ENCODE results near the gene CLCN4.

Gene CLCN4

GRCh38 chrX:10135561-10136399, 21.0 kb upstream of the CLCN4 start:
- no peak for TF ChIP-seq CTCF (IDR thresholded peaks at IDR 0.05; ENCODE audit: low read depth, low read length, missing control alignments)
- no peak for DNase-seq (ENCODE audit: low read depth)

GRCh38 chrX:10138726-10139125, 18.0 kb upstream of the CLCN4 start:
- TF ChIP-seq CTCF (IDR thresholded peaks at IDR 0.05; ENCODE audit: low read depth, low read length, missing control alignments), result no peak
- DNase-seq (ENCODE audit: low read depth), result no peak
- H3K4me3 ChIP-seq (ENCODE audit: low read depth, low read length), result no peak overlapping the region

More at GRCh38 chrX:10135561-10136399, 21.0 kb upstream of the CLCN4 start:
- H3K4me3 ChIP-seq (ENCODE audit: low read depth, low read length), result no peak overlapping the region

GRCh38 chrX:10140264-10140663, 16.5 kb upstream of the CLCN4 start:
- no peak for DNase-seq (ENCODE audit: low read depth)
- no peak overlapping the region for H3K4me3 ChIP-seq (ENCODE audit: low read depth, low read length)
- TF ChIP-seq CTCF (IDR thresholded peaks at IDR 0.05; ENCODE audit: low read depth, low read length, missing control alignments), result no peak

GRCh38 chrX:10142041-10142599, 14.7 kb upstream of the CLCN4 start:
- DNase-seq (ENCODE audit: low read depth), result no peak
- TF ChIP-seq CTCF (IDR thresholded peaks at IDR 0.05; ENCODE audit: low read depth, low read length, missing control alignments), result no peak
- H3K4me3 ChIP-seq (ENCODE audit: low read depth, low read length), result no peak overlapping the region

- no peak for TF ChIP-seq CTCF (IDR thresholded peaks at IDR 0.05; ENCODE audit: low read depth, low read length, missing control alignments)
- no peak overlapping the region for H3K4me3 ChIP-seq (ENCODE audit: low read depth, low read length)
- no peak for DNase-seq (ENCODE audit: low read depth)
Measured at GRCh38 chrX:10143071-10143983, 13.4 kb upstream of the CLCN4 start.

GRCh38 chrX:10146346-10146745, 10.4 kb upstream of the CLCN4 start:
- DNase-seq (ENCODE audit: low read depth), result no peak
- H3K4me3 ChIP-seq (ENCODE audit: low read depth, low read length), result no peak overlapping the region
- TF ChIP-seq CTCF (IDR thresholded peaks at IDR 0.05; ENCODE audit: low read depth, low read length, missing control alignments), result no peak
